GM19438 (cell line): ENCODE measurements around the gene C9orf50.

Experiments used
- ATAC-seq: cut with Tn5 transposase; IDR thresholded peaks from one replicate; pipeline ENCODE4 v1.9.1; 2021; ENCODE audit warnings: low read depth; ENCODE audit not compliant: unreplicated experiment

The C9orf50 gene

DNA sequence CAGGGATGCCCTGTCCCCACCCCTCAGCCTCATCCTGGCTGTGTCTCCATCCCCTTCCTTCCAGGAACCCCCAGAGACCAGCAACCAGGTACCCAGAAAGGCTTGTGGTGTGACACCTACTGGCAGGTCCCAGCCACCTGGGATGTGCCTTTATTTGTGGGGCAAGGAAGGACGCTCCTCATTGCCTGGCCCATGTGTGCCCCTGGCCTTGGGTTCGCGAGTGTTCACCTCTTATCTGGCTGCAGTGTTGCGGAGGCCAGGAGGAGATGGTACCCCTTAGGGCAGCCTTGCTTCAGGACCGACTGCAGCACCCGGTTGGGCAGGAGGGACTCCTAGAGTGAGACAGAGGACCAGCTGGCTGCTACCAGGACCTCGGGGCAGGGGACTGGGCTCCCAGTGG is 8.8 kb downstream of the C9orf50 start:
- ATAC-seq, result no peak

DNA sequence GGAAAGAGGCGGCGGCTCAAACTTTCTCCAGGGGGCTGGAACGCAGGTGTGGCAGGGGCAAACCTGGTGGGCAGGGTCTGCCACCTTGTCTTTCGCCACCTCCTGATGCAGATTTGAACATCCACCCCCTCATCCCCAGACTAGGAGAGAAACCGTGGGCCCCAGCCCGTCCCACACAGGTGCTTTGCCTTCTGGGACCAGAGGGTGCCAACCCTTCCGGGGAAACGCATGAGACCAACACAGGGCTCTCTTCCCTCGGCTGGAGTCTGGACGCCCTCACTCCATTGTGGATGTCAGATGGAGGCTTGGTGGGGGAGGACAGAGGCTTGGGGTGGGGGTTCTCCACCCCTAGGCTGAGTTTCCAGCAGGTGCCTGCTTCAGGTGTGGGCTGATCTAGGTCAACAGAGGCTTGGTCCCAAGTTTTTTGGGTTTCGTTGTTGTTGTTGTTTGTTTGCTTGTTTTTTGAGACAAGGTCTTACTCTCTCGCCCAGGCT is 9.5 kb downstream of the C9orf50 start:
- ATAC-seq, result no peak

DNA sequence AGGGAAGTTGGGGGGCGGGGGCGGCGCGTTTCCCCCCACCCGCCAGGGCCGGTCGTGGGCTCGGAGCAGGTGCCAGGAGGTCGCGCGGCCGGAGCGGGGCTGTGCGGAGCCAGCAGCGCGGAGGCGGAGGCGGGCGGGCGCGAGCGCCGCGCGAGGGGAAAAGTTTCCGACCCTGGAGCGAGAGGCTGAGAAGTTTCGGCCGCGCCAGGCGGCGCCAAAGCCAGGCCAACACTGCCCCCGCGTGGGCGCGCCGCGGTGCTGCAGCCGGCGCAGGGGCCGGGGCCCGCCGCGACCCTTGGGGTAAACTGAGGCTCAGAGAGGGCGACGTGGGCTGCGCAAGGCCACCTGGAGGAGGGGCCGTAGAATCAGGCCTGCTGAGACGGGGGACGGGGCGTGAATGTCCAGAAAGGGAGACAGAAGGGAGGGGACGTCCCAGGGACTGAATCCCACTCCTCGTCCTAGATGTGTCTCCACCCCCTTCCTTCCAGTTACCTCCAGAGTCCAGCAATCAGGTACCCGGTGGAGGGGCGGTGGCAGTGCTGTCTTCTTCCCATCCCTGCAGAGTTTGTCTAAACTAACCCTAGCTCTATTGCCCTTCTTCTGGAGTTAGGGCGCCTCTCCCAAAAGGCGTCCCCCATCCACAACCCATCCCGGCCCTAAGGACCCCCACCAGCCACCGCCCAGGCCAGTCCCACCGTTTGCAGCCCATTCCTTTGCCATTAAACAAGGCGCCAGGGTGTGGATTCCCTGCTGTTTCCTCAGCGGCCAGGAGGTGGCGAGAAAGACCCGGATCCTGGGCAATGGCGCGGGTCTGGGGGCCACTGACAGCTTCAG is 10.2 kb downstream of the C9orf50 start:
- ATAC-seq, result no peak

DNA sequence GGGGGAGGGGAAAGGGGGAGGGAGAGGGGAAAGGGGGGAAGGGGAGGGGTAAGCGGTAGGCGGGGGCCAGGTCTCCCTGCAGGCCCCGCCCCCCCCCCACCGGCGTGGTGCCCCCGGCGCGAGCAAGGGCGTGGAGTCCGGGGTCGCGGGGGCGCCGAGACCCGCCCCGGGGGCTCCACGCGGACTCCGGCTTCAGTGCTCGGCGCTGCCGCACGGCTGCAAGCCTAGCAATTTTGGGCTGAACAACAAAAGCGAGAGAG is 10.8 kb downstream of the C9orf50 start:
- no peak for ATAC-seq

DNA sequence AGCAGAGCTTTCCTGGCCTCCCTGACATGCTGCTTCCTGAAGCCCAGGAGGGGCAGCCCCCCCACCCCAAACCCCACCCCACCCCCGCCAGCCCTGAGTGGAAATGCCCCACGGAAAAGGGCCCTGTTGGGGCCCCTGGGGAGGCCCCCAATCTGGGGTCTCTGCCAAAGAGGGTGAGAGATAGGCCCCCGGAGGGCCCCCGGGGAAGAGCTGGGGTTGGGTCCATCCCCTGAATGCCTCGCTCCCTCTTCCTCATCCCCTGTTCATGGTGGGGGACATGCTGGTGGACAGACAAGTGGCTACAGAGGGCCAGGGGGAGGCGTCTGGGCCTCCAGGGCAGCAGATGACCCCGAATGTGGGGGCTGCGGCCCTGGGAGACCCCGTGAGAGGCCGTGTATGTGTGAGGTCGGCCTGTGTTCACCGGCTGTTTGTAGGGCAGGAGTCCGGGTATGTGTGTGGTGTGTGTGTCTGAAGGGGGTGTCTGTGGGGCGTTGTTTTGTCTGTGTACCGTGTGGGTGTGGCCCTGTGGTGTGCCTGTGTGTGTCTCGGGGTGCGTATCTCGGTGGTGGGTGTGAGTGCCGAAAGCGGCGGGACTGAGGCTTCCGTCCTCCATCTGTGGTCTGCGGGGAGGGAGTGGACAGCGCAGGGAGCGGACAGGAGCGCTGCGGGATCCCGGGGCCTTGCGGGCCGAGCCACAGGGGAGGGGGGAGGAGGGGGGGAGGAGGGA is 11.3 kb downstream of the C9orf50 start:
- ATAC-seq, result no peak

DNA sequence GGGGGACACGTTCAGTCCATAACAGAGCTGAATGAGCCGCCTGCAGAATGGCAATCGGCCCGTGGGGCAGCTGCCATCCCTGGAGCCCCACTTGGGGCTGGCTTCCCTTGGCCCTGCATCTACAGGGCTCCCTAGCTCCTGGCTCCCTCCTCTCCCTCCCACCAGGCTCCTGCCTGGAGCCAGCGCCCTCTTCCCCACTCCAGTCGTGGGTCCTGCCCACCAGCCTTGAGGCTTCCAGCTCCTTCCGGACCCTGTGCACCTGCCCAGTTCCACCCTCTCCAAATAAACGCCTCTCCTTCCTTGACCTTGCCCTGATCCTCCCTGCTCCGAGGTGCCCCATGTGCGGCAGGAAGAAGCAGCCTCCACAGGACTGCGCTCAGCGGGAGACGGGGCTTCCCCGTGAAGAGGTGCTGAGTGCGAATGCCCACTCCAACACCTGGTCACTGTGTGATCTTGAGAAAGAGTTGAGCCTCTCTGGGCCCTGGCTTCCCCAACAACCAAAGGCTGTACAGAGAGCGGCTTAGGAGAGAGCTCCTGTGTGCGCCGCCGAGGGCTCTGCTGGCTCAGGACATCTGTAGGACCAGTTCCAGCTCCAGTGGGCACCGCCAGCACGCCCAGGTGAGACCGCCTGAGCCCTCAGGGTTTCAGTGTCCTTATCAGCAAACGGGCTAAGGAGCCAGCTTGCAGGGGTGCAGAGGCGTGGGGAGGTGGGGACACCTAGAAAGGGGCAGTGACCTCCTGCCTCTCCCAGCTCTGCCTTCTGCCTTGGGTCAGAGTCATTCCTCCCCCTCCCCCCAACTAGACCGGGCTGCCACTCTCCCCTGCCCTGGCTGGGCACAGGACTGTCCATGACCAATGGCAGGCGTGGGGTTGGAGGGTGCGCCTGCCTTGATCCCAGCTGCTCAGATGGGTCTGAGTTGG is 12.1 kb downstream of the C9orf50 start:
- ATAC-seq, result no peak

DNA sequence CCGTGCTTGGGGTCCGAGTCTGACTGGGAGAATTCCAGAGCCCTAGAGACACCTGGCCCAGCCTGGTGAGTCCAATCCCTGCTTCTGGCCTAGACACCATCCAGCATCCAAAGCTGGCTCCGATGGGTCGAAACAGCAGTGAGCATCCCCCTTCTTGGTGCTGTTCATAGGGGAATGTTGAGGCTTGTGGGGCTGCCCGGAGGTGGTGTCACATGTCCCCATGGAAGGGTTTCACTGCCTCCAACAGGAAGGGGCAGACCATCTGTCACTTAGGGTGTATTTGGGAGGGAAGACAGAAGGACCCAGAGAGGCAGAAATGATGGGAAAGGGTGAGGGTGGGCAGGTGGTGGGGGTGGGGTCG is 13.9 kb downstream of the C9orf50 start:
- no peak for ATAC-seq

DNA sequence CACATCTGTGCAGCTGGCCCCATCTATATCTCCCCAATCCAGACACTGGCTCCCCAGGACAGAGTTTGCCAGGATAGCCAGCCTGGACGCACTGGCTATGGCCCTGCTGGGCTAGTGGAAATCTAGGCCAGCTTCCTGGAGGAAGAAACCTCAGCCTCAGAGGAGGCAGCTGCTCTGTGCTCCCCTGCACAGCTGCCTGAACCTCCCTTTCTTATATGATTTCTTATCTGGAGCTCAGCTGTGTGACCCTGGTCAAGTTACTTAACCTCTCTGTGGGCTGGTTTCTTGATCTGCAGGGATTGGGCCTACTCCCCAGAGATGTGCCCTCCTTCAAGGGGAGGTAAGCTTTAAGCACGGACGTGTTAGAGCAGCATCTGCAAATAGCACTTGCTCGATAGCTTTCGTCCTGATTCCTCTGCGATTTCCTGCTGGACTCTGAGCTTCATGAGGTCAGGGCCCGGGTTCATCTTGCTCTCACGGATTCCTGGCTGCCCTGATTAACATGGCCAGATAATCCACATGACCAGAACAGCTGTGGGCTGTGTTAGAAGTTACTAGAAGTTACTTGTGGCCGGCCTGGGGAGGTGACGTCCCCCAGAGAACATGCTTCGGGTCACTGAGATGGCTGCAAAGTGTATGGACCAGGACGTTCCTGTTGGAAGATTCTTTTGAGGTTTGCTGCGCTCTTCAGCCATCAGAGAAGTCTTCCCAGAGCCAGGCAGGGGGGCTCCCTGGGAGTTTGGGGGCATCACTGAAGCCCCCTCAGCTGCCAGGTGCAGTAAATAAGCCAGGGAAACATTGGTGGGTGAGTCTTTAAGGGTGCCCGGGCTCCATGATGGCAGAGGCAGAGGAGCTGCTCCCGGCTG is 14.5 kb downstream of the C9orf50 start:
- ATAC-seq, result no peak

DNA sequence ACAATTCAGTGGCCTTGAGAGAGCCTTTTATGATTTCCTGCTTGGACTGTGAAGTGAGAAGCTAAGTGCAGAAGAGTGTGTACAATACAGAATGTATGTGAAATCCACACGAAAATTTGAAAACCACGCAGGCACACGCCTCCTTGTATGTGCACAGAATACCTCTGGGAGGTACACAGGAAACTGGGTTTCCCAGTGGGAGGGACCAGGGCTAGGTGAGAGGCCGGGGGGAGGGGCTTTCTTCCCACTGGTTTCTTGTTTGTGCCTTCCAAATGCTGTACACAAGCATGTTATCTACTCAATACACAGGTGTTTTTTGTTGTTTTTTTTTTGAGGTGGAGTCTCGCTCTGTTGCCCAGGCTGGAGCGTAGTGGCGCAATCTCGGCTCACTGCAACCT is 16.1 kb downstream of the C9orf50 start:
- no peak for ATAC-seq

DNA sequence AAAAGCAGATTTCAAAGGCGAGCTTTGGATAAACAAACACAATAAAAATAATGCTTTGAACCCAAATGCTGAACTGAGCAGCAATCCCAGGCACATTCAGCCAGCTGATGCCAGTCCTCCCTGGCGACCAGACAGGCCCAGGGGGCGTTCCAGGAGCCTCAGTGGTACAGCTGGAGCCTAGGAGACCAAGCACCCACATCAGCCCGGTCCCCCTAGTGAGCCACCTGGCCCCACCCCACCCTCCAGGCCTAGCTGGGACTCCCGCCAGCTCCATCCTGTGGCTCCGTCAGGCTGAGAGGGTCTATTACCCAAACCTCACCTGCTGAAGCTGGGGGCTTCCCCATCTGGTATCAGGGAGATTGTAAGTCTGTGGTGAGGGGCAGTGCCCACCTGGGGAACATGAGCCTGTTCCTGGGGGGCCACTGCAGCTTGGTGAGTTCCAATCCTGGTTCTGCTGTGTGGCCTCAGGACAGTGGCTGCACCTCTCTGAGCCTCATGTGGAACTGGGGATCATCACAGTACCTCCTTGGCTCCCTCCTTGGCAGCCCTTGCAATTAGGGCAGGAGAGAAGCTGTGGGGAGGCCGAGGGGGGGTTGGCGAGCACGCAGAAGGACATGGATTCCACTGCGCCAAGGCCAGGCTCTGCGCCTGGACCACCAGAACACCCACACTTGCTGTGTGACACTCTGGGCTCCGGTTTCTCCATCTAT is 16.7 kb downstream of the C9orf50 start:
- no peak for ATAC-seq

DNA sequence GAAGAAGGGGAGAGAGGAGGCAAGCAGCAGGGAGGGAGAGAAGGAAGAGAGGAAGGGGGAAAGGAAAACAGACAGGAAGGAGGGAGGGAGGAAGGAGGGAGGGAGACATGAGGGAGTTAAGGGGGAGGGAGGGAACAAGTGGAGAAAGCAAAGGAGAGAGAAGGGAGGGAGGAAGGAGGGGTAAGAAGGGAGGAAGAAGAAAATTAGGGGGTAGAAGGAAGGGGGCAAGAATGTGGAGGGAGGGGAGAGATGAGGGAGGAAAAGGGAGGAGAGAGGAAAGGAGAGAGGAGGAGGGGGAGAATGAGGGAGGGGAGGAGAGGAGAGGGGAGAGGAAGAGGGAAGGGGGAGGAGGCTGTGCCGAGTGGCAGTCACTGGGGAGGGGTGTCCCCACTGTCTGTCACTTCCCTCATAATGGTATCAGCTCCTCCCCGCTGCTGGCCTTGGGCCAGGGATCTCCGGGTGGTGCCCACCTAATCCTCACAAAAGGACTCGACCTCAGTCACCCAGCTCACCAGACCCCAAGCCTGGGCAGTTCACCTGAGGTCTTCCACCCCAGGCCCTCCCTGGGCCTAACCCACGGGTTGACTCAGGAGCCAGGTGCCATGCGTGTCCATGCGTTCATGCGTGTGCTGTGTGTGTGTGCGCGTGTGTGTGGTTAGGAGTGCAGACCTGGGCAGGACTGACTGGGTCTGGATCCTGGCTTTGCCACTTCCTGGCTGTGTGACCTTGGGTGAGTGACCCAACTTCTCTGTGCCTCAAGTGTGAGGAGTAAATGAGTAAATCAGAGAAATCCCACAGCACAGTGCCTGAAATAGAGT is 18.1 kb downstream of the C9orf50 start:
- no peak for ATAC-seq

DNA sequence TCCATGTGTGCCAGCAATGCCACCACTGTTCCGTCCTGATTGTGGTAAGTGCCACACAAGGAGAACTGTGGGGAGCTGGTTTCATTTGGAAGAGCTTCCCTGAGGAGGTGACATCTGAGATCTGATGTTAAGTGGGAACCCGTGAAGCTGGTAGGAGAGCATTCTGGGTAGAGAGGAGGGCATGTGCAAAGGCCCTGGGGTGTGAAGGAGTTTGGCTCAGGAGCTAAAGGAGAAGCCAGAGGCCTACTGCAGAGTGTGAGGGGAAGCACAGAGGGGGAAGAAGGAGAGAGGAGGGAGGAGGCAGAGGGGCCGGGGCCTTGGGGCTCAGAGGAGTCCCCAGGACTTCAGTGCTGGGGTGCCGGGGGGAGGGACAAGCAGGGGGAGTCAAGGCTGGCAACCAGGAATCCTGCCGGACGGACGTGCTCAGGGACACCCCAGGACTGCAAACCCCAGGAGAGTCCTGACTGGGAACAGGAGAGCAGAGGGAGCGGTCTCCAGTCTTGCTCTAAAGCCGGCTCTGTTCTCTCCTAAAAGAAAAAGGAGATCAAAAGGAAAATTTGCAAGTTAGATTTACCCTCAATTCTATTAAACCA is 19.7 kb downstream of the C9orf50 start:
- no peak for ATAC-seq

DNA sequence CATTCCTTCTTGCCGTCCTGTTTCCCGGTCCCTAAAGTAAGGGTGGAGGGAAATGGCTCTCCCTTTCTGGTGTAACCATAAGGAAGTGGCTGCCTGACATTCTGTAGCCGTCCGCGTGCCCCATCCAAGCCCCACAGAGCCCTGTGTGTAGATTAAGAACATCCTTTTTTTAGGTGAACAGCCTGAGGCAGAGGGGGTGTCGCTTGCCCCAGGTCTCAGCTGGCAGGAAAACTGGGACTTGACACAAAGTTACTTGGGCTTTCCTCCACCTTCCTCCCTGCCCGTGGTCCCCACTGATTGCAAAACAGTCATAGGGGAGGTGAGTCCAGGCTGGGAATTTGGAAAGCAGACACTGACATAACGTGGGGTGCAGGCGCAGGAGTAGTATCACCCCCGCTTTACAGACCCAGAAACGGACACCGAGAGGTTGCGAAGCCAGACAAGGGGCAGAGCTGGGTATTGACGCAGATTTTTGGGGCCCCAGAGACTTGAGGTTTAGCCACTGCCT is 22.8 kb downstream of the C9orf50 start:
- no peak for ATAC-seq

DNA sequence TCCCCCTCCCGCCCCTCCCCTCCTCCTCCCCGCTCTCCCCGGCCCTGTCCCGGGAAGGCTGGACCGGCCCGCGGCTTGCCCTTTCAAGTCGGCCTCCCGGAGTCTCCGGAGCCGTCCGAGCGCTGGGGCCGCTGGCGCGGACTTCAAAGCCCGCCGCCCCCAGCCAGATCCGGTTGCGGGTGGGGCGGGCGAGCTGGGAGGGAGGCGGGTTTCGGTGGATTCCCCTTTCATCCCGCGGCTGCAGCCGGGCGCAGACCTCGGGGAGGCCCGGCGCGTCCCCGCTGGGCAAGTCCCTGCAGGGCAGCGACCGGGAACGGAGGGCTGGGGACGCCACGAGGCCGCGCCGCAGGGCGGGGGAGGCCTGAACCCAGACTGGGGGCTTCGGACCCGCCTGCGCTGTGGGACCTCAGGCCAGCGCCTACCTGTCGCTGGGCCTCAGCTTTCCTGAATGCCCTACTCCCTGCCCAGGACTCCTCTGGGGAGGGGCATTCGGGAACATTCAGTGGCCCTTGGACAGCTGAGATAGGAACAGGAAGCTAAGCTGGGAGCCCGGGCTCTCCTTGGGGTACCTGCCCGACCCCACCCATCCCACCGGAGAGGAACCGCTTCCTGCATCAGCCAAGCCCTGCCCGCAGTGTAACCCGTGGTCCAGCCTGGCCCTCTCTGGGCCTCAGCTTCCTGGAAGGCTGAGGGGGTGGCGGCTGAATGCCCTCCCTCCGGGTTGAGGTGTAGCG is 23.4 kb downstream of the C9orf50 start:
- peak; percentile 57 for ATAC-seq

DNA sequence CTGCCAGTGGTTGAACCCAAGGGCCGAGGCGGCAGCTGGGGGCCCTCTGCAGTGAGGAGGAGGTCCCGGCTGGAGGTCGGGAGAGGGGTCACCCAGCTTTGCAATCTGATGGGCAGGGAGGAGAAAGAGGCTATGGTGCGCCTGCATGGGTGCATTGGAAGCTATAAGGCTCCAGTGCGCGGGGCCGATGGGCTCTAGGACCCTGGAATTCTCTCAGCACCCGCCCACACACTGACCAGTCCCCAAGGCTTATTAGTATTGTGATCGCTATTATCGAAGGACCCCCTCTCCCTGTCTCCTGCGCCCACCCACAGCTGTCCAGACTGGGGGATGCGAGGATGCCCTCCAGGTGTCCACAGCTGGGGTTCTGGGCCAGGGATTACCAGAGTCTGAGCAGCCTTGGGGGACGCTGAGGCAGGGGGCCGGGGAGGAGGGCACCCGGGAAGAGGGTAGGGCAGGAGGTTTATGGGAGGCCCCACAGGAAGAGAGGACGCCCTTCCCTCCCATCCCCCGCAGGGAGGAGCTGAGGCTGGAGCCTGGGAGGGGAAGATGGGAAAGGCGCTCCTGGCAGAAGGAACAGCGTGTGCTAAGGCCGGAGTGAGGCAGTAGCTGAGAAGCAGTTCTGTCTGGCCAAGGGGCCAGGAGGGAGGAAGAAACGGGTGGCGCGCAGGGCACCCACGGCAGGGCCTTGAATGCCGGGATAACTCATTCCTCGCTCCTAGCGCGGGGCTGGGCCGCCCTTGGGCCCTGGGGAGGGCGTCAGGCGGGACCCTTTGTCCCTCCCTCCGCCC is 24.2 kb downstream of the C9orf50 start:
- no peak for ATAC-seq

DNA sequence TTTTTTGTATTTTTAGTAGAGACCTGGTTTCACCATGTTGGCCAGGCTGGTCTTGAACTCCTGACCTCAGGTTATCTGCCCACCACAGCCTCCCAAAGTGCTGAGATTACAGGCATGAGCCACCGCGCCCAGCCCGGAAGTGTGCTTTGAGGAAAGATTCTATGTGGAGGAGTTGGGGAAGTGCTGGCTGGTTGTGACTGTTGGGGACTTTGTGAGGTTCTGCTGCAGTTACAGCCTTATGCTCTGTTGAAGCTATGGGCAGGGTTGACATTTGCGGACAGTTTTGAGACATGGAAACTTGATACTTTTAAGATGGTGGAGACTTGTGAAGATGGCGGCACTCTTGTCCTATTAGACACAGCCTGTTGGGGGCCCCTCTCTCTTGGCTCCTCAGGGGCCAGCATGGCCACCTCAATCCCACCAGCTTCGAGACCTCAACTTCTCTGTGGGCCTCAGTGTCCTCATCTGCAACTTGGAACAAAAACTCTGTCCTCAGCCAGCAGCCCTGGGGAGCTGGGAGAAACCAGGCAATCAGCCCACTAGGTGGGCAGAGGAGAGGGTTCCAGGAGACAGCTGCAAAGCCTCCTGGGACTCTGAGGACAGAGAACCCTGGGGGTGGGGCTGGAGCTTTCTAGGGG is 24.9 kb downstream of the C9orf50 start:
- no peak for ATAC-seq
